ENCODE measurements around the gene TNRC6C. TPM values are rescaled to one million over a fixed set of nuclear protein-coding genes. Genes with fewer than 3 reads are reported as not detected.

The TNRC6C gene
- total and polyA plus RNA-seq, 2 of the 13 experiments (the other 11 are each of a cell fraction or from before 2014, with no cell fraction given): 0.66 to 4.9 TPM

DNA sequence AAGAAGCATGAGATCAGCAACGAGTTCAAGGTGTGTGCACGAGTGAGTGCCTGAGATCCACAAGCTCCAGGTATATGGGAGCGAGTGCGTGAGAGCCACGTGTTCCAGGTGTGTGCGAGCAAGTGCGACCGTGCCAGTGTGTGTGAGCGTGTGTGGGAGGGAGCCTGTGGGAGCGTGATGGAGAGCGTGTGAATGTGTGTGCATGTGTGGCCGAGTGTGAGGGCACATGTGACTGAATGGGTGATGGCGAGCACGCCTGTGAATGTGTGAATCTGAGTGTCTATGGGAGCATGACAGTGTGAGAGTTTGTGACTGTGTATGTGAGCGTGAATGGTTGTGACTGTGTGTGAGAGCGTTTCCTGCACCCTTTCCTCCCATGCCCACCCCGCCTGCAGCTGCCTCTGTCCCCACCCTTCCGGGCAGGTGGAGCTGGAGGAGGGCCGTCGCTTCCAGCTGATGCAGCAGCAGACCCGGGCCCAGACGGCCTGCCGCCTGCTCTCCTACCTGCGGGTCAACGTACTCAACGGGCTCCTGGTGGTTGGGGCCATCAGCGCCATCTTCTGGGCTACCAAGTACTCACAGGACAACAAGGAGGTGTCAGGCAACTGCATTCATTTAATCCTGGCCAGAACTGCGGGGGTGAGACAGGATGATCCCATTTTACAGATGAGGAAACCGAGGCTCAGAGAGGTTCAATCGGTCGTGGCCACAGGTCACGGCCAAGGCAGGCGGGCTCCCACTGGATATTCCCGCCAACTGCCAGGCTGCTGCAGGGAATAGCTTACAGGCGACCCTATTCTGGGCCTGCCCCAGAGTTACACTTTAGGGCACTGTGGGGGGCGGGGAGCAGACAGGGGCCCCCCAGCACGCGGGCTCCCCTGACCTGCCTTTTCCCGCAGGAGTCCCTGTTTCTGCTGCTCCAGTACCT lies 175.7 kb downstream of the TNRC6C start (continued):
- TF ChIP-seq, protein P1, sequence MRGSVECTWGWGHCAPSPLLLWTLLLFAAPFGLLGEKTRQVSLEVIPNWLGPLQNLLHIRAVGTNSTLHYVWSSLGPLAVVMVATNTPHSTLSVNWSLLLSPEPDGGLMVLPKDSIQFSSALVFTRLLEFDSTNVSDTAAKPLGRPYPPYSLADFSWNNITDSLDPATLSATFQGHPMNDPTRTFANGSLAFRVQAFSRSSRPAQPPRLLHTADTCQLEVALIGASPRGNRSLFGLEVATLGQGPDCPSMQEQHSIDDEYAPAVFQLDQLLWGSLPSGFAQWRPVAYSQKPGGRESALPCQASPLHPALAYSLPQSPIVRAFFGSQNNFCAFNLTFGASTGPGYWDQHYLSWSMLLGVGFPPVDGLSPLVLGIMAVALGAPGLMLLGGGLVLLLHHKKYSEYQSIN (CRISPR knock-in tag; IDR thresholded peaks at IDR 0.05; ENCODE audit: borderline replicate concordance): no peak
- no peak for TF ChIP-seq NFIC (IDR thresholded peaks at IDR 0.05; ENCODE audit: low read length)
- TF ChIP-seq, protein P2, sequence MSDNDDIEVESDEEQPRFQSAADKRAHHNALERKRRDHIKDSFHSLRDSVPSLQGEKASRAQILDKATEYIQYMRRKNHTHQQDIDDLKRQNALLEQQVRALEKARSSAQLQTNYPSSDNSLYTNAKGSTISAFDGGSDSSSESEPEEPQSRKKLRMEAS (IDR thresholded peaks at IDR 0.05): peak; percentile 52
- TF ChIP-seq, protein P3, sequence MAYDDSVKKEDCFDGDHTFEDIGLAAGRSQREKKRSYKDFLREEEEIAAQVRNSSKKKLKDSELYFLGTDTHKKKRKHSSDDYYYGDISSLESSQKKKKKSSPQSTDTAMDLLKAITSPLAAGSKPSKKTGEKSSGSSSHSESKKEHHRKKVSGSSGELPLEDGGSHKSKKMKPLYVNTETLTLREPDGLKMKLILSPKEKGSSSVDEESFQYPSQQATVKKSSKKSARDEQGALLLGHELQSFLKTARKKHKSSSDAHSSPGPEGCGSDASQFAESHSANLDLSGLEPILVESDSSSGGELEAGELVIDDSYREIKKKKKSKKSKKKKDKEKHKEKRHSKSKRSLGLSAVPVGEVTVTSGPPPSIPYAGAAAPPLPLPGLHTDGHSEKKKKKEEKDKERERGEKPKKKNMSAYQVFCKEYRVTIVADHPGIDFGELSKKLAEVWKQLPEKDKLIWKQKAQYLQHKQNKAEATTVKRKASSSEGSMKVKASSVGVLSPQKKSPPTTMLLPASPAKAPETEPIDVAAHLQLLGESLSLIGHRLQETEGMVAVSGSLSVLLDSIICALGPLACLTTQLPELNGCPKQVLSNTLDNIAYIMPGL (CRISPR knock-in tag; IDR thresholded peaks at IDR 0.05; ENCODE audit: borderline replicate concordance in 1 of 2, low read depth in 1 of 2): peak; percentile 82 to 84; a peak in 3 of 4 replicates
- TF ChIP-seq KLF6 (CRISPR knock-in tag; IDR thresholded peaks at IDR 0.05): no peak
- peak; percentile 22; the same call in 1 of the 2 replicates for TF ChIP-seq ZNF619 (CRISPR knock-in tag; IDR thresholded peaks at IDR 0.05)
- TF ChIP-seq, protein P4, sequence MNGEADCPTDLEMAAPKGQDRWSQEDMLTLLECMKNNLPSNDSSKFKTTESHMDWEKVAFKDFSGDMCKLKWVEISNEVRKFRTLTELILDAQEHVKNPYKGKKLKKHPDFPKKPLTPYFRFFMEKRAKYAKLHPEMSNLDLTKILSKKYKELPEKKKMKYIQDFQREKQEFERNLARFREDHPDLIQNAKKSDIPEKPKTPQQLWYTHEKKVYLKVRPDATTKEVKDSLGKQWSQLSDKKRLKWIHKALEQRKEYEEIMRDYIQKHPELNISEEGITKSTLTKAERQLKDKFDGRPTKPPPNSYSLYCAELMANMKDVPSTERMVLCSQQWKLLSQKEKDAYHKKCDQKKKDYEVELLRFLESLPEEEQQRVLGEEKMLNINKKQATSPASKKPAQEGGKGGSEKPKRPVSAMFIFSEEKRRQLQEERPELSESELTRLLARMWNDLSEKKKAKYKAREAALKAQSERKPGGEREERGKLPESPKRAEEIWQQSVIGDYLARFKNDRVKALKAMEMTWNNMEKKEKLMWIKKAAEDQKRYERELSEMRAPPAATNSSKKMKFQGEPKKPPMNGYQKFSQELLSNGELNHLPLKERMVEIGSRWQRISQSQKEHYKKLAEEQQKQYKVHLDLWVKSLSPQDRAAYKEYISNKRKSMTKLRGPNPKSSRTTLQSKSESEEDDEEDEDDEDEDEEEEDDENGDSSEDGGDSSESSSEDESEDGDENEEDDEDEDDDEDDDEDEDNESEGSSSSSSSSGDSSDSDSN (CRISPR knock-in tag; IDR thresholded peaks at IDR 0.05): peak; percentile 61
- TF ChIP-seq ZNF724P (CRISPR knock-in tag; IDR thresholded peaks at IDR 0.05; ENCODE audit: borderline replicate concordance): 0 out of 2 replicates have a peak, but pooled peaks have one; percentile 40
- peak; percentile 75; the same call in 1 of the 2 replicates for TF ChIP-seq FOXK1 (CRISPR knock-in tag; IDR thresholded peaks at IDR 0.05; ENCODE audit: borderline replicate concordance, low read depth)
- TF ChIP-seq ZNF326 (CRISPR knock-in tag; IDR thresholded peaks at IDR 0.05; ENCODE audit: borderline replicate concordance): no peak
- TF ChIP-seq, protein P5, sequence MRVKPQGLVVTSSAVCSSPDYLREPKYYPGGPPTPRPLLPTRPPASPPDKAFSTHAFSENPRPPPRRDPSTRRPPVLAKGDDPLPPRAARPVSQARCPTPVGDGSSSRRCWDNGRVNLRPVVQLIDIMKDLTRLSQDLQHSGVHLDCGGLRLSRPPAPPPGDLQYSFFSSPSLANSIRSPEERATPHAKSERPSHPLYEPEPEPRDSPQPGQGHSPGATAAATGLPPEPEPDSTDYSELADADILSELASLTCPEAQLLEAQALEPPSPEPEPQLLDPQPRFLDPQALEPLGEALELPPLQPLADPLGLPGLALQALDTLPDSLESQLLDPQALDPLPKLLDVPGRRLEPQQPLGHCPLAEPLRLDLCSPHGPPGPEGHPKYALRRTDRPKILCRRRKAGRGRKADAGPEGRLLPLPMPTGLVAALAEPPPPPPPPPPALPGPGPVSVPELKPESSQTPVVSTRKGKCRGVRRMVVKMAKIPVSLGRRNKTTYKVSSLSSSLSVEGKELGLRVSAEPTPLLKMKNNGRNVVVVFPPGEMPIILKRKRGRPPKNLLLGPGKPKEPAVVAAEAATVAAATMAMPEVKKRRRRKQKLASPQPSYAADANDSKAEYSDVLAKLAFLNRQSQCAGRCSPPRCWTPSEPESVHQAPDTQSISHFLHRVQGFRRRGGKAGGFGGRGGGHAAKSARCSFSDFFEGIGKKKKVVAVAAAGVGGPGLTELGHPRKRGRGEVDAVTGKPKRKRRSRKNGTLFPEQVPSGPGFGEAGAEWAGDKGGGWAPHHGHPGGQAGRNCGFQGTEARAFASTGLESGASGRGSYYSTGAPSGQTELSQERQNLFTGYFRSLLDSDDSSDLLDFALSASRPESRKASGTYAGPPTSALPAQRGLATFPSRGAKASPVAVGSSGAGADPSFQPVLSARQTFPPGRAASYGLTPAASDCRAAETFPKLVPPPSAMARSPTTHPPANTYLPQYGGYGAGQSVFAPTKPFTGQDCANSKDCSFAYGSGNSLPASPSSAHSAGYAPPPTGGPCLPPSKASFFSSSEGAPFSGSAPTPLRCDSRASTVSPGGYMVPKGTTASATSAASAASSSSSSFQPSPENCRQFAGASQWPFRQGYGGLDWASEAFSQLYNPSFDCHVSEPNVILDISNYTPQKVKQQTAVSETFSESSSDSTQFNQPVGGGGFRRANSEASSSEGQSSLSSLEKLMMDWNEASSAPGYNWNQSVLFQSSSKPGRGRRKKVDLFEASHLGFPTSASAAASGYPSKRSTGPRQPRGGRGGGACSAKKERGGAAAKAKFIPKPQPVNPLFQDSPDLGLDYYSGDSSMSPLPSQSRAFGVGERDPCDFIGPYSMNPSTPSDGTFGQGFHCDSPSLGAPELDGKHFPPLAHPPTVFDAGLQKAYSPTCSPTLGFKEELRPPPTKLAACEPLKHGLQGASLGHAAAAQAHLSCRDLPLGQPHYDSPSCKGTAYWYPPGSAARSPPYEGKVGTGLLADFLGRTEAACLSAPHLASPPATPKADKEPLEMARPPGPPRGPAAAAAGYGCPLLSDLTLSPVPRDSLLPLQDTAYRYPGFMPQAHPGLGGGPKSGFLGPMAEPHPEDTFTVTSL (CRISPR knock-in tag; IDR thresholded peaks at IDR 0.05; ENCODE audit: borderline replicate concordance): no peak
- no peak for TF ChIP-seq POGZ (CRISPR knock-in tag; IDR thresholded peaks at IDR 0.05)
- TF ChIP-seq SIN3B (IDR thresholded peaks at IDR 0.05; ENCODE audit: low read length): no peak
- TF ChIP-seq, protein P6, sequence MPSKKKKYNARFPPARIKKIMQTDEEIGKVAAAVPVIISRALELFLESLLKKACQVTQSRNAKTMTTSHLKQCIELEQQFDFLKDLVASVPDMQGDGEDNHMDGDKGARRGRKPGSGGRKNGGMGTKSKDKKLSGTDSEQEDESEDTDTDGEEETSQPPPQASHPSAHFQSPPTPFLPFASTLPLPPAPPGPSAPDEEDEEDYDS (CRISPR knock-in tag; IDR thresholded peaks at IDR 0.05): no peak
